ENCODE measurements around the gene MTA1. TPM values are rescaled to one million over a fixed set of nuclear protein-coding genes. Genes with fewer than 3 reads are reported as not detected.

Gene MTA1
- total RNA-seq, 6 donors from 2014 or later, result 64.8 to 315 (median 94.9) TPM

GRCh38 chr14:105388110-105388951, 31.3 kb upstream of the MTA1 start:
- no peaks in the 10 kb centered on the region for H3K27me3 ChIP-seq
- H3K9me3 ChIP-seq, result no peaks in the 10 kb centered on the region
- TF ChIP-seq CTCF (IDR thresholded peaks at IDR 0.05) (no peak), POLR2A (IDR thresholded peaks at IDR 0.05) (no peak), POLR2AphosphoS5 (IDR thresholded peaks at IDR 0.05) (no peak), EP300 (IDR thresholded peaks at IDR 0.05) (no peak)
- H3K4me3 ChIP-seq, result no peak overlapping the region
- peaks cover 6 to 51% (median 40%) of the 10 kb centered on the region in 4 donors for H3K36me3 ChIP-seq
- H3K4me1 ChIP-seq, result peaks cover 0 to 20% (median 10%) of the 10 kb centered on the region in 4 donors
- peak; percentile 20 to 78 for DNase-seq
- no peak overlapping the region for H3K27ac ChIP-seq
- 69 to 89% methylated on average over 6 to 23 of the region's 25 CpGs for WGBS, 2 donors
- ATAC-seq (ENCODE audit: low FRiP score in 2 of 2), result peak in 1 of 2 donors; percentile 13

GRCh38 chr14:105388976-105389375, 30.7 kb upstream of the MTA1 start:
- 88 to 90% methylated on average over 4 to 16 of the region's 16 CpGs for WGBS, 2 donors
- Histone ChIP-seq H3K27ac (peak overlapping the region in 1 of 4 donors; percentile 68), H3K36me3 (peaks cover 3 to 44% (median 34%) of the 10 kb centered on the region in 4 donors), H3K4me1 (peaks cover 0 to 20% (median 10%) of the 10 kb centered on the region in 4 donors), H3K9me3 (no peaks in the 10 kb centered on the region), H3K4me3 (no peak overlapping the region), H3K27me3 (no peaks in the 10 kb centered on the region)
- TF ChIP-seq POLR2A (IDR thresholded peaks at IDR 0.05), result no peak
- TF ChIP-seq CTCF (IDR thresholded peaks at IDR 0.05), result no peak
- no peak for TF ChIP-seq EP300 (IDR thresholded peaks at IDR 0.05)
- TF ChIP-seq POLR2AphosphoS5 (IDR thresholded peaks at IDR 0.05), result no peak
- DNase-seq (peak; percentile 16 to 72), ATAC-seq (ENCODE audit: low FRiP score in 2 of 2) (no peak)

- Histone ChIP-seq H3K27me3 (no peaks in the 10 kb centered on the region), H3K9me3 (no peaks in the 10 kb centered on the region), H3K27ac (peak overlapping the region in 3 of 4 donors; percentile 22 to 68 (median 40)), H3K4me3 (no peak overlapping the region), H3K4me1 (peaks cover 0 to 20% (median 10%) of the 10 kb centered on the region in 4 donors), H3K36me3 (peaks cover 0 to 41% (median 29%) of the 10 kb centered on the region in 4 donors)
- TF ChIP-seq CTCF (IDR thresholded peaks at IDR 0.05), result no peak
- no peak for TF ChIP-seq POLR2AphosphoS5 (IDR thresholded peaks at IDR 0.05)
- no peak for TF ChIP-seq POLR2A (IDR thresholded peaks at IDR 0.05)
- TF ChIP-seq EP300 (IDR thresholded peaks at IDR 0.05), result no peak
- ATAC-seq (ENCODE audit: low FRiP score in 2 of 2), result peak in 1 of 2 donors; percentile 23
- WGBS, 2 donors, result 56 to 61% methylated on average over 9 to 12 of the region's 12 CpGs
- peak; percentile 29 to 80 for DNase-seq
Measured at GRCh38 chr14:105389534-105389933, 30.1 kb upstream of the MTA1 start.

GRCh38 chr14:105389976-105390848, 29.4 kb upstream of the MTA1 start:
- ATAC-seq (ENCODE audit: low FRiP score in 2 of 2) (peak in 1 of 2 donors; percentile 54), DNase-seq (peak; percentile 27 to 49)
- H3K27me3 ChIP-seq, result no peaks in the 10 kb centered on the region
- no peak overlapping the region for H3K4me3 ChIP-seq
- peaks cover 0 to 39% (median 22%) of the 10 kb centered on the region in 4 donors for H3K36me3 ChIP-seq
- H3K27ac ChIP-seq, result peak overlapping the region in 3 of 4 donors; percentile 22 to 68 (median 40)
- H3K9me3 ChIP-seq, result no peaks in the 10 kb centered on the region
- H3K4me1 ChIP-seq, result peaks cover 0 to 20% (median 10%) of the 10 kb centered on the region in 4 donors
- TF ChIP-seq POLR2A (IDR thresholded peaks at IDR 0.05) (no peak), POLR2AphosphoS5 (IDR thresholded peaks at IDR 0.05) (no peak), EP300 (IDR thresholded peaks at IDR 0.05) (no peak), CTCF (IDR thresholded peaks at IDR 0.05) (no peak)
- 70 to 81% methylated on average over 14 to 21 of the region's 27 CpGs for WGBS, 2 donors

Data from upper lobe of left lung (tissue), 6 donors.